ENCODE data around the gene CEACAM1.

- TF ChIP-seq CTCF (IDR thresholded peaks at IDR 0.05) = no peak
- TF ChIP-seq SIN3A (IDR thresholded peaks at IDR 0.05; ENCODE audit: borderline replicate concordance, insufficient read depth, low read depth, low read length) = no peak
- no peak for TF ChIP-seq POLR2AphosphoS5 (IDR thresholded peaks at IDR 0.05; ENCODE audit: low read depth, low read length)
- no peak for TF ChIP-seq TCF7L2 (IDR thresholded peaks at IDR 0.05; ENCODE audit: low read depth, low read length)
These were observed 40.5 kb downstream of the CEACAM1 start for GRCh38 chr19:42487798-42488178.
